Right lobe of liver (tissue), 6 donors: Measurements from ENCODE around the gene MBLAC1. TPM values are rescaled to one million over a fixed set of nuclear protein-coding genes. Genes with fewer than 3 reads are reported as not detected.

Source experiments
- ATAC-seq, 4 donors: fragments of 200-7000 bp; cut with Tn5 transposase; one replicate each; pipeline ENCODE4 v1.9.1; 2020; ENCODE audit warnings: mild to moderate bottlenecking in 4 of 4, moderate library complexity in 4 of 4
- DNase-seq, 3 donors: peaks; one replicate each; pipeline ENCODE4 v3.0.0-alpha.2; 2020
- H3K27ac ChIP-seq, 3 donors: fragments of 200-600 bp; one replicate each; pipeline ENCODE4 v1.8.0; 2022
- H3K27me3 ChIP-seq, 2 donors: fragments of 200-600 bp; one replicate each; pipeline ENCODE4 v1.8.0; 2022
- H3K36me3 ChIP-seq, 4 donors: fragments of 200-600 bp; sonication (generic) in 1 of 4; one replicate each; pipeline versions ENCODE4 v1.5.1 to v1.8.0; 2017 to 2022; ENCODE audit warnings: control low read depth in 1 of 4
- H3K4me1 ChIP-seq, 4 donors: fragments of 200-600 bp; sonication (generic) in 1 of 4; one replicate each; pipeline versions ENCODE4 v1.5.1 to v1.8.0; 2017 to 2022; ENCODE audit warnings: control low read depth in 1 of 4
- H3K4me3 ChIP-seq, 3 donors: fragments of 200-600 bp; one replicate each; pipeline ENCODE4 v1.8.0; 2022
- H3K9me3 ChIP-seq, 4 donors: fragments of 200-600 bp; sonication (generic) in 1 of 4; one replicate each; pipeline versions ENCODE4 v1.5.1 to v1.8.0; 2017 to 2022; ENCODE audit warnings: control low read depth in 1 of 4
- CTCF ChIP-seq, 4 donors: fragments of 200-600 bp in 3 of 4; fragments of 450-650 bp in 1 of 4; IDR thresholded peaks; one replicate each; pipeline versions ENCODE4 v1.5.1 to v1.8.0; 2016 to 2022; ENCODE audit warnings: antibody characterized with exemption in 4 of 4, mild to moderate bottlenecking in 2 of 4
- POLR2A ChIP-seq: fragments of 450-650 bp; IDR thresholded peaks from one replicate; pipeline ENCODE4 v1.6.1; 2017; ENCODE audit warnings: antibody characterized with exemption, mild to moderate bottlenecking
- WGBS: methylation state at CpG from one replicate; pipeline ENCODE4 v1.1.6; 2018; ENCODE audit warnings: low coverage, low lambda C conversion rate; ENCODE audit not compliant: insufficient coverage; ENCODE audit errors: missing lambda C conversion rate; 5-methylcytosine and 5-hydroxymethylcytosine counted together
- intact Hi-C, 2 donors: fragments of 100-400 bp; cut with DNase I; formaldehyde crosslinking; loops; one replicate each; pipeline versions ENCODE4 v1.11.2 to v1.14.1; 2022
- microRNA counts: library from miRNA; unstranded; fragments of <30 nt; microRNA quantifications from one replicate; lab custom pipeline; 2016
- microRNA-seq, 2 donors: library from miRNA; unstranded; fragments of <30 nt; microRNA quantifications; one replicate each; pipeline ENCODE4, GENCODE V29; 2019 to 2020
- small RNA-seq, 2 experiments: library from RNA; depleted of rRNA; stranded (forward); fragments of <200 nt; gene quantifications; one replicate each; pipeline ENCODE3, GENCODE V24; 2016
- total RNA-seq, 6 experiments: library from RNA; depleted of rRNA in 2 of 6; stranded (reverse); fragments of >200 nt in 2 of 6; fragmentation: NEBNext Ultra II Directional in 3 of 6; extraction: Animal tissue kit (Norgen Biotek cat#: 25700) in 3 of 6; gene quantifications; one replicate each; pipeline versions ENCODE4 v1.1.0 to v1.2.4, GENCODE V29; 2016 to 2023
- donor health status: DM: no; HTN: yes; CAD: no.
- donor health status: DM: no; HTN: no; CAD: no.
- donor health status: DM: no; HTN: no; CAD: no.
- donor health status: DM: no; HTN: yes; CAD: no.
- donor health status: DM: no; HTN: yes; CAD: no.

The MBLAC1 gene
- total RNA-seq, 6 experiments from 2014 or later: 0.35 to 2.7 (median 1.1) TPM

GRCh38 chr7:100177045-100178001, 50.6 kb downstream of the MBLAC1 start, which contains the start of the genes GPC2 and STAG3:
Gene GPC2 (minus strand): TSS chr7:100177381. CDS start chr7:100177199, 182 bp downstream.
Gene STAG3 (plus strand): TSS chr7:100177918. CDS start chr7:100180557, 2,639 bp downstream.
- peak; percentile 97 to 98 (median 98) for ATAC-seq
- Histone ChIP-seq H3K4me1 (no peaks in the 10 kb centered on the region), H3K4me3 (peak within 1 kb of the TSS; percentile 38 to 56 (median 39)), H3K36me3 (no peaks in the 10 kb centered on the region), H3K27ac (no peak within 1 kb of the TSS), H3K9me3 (no peaks in the 10 kb centered on the region), H3K27me3 (no peaks in the 10 kb centered on the region)
- WGBS: 4% methylated on average over 38 of the region's 78 CpGs
- DNase-seq: peak; percentile 93 to 96 (median 95)
- TF ChIP-seq CTCF (IDR thresholded peaks at IDR 0.05): no peak
- no peak for TF ChIP-seq POLR2A
- intact Hi-C loops: no loop called here

MicroRNA genes within 50 kb of the gene (microRNA counts, 767-probe panel; counts per million panel counts)
- microRNA hsa-miR-106b-5p (lab: Ali Mortazavi, UCI) (237 counts per million), microRNA hsa-miR-25-3p (lab: Ali Mortazavi, UCI) (11,671 counts per million, percentile 69 among the panel's probes with 10 or more counts), microRNA hsa-miR-93-5p (lab: Ali Mortazavi, UCI) (10,907 counts per million, percentile 62 among the panel's probes with 10 or more counts)

Small RNA genes within 50 kb of the gene (microRNA-seq; reads per million reads assigned to microRNA genes)
- 1,437 to 1,735 reads per million in 2 donors for gene MIR106B
- gene MIR25: 324 to 367 reads per million in 2 donors
- 0 reads per million in 2 donors for gene MIR4658
- gene MIR93: 2,572 to 2,897 reads per million in 2 donors

Small RNA genes within 50 kb of the gene (small RNA-seq; reads per million reads assigned to genes)
- gene MIR106B (37.4 to 50.3 reads per million in 2 experiments), gene MIR25 (1,113 to 1,627 reads per million in 2 experiments), gene MIR93 (83.9 to 121 reads per million in 2 experiments)

Other genes starting within 250 kb of the MBLAC1 start
- gene OR2AE1, start 249.9 kb upstream of the MBLAC1 start, total RNA-seq: not detected
- gene TRIM4, start 207.4 kb upstream of the MBLAC1 start, total RNA-seq: 10 to 100 TPM; 13.3 to 22.6 (median 16.3) TPM
- gene GJC3, start 197.3 kb upstream of the MBLAC1 start, total RNA-seq: under 1 TPM; 0.17 to 0.86 (median 0.44) TPM
- gene AZGP1, start 150.9 kb upstream of the MBLAC1 start, total RNA-seq: 1,000 to 10,000 TPM in 4 of 6 experiments, 100 to 1,000 TPM in 2; 762 to 2,105 (median 1,328) TPM
- gene ZKSCAN1, start 111.4 kb upstream of the MBLAC1 start, total RNA-seq: 100 to 1,000 TPM in 2 of 6 experiments, 10 to 100 TPM in 4; 24.5 to 147 (median 80.1) TPM
- gene ZSCAN21, start 77.2 kb upstream of the MBLAC1 start, total RNA-seq: 1 to 10 TPM; 4.3 to 8.1 (median 5.7) TPM
- gene ZNF3, start 45.2 kb upstream of the MBLAC1 start, total RNA-seq: 10 to 100 TPM in 5 of 6 experiments, 1 to 10 TPM in 1; 9.7 to 18.8 (median 14.0) TPM
- 10 to 100 TPM; 28.3 to 49.7 (median 42.7) TPM for gene COPS6, start 38.0 kb upstream of the MBLAC1 start, total RNA-seq
- 10 to 100 TPM; 12.6 to 25.9 (median 20.8) TPM for gene MCM7, start 25.6 kb upstream of the MBLAC1 start, total RNA-seq
- 1 to 10 TPM; 2.7 to 7.3 (median 4.3) TPM for gene AP4M1, start 25.3 kb upstream of the MBLAC1 start, total RNA-seq
- gene TAF6, start 7.6 kb upstream of the MBLAC1 start, total RNA-seq: 10 to 100 TPM; 11.1 to 27.2 (median 15.8) TPM
- 1 to 10 TPM; 2.9 to 4.9 (median 3.9) TPM for gene CNPY4, start 7.3 kb upstream of the MBLAC1 start, total RNA-seq
- gene LAMTOR4, start 22.0 kb downstream of the MBLAC1 start, total RNA-seq: 10 to 100 TPM; 35.8 to 66.6 (median 44.9) TPM
- 10 to 100 TPM in 4 of 6 experiments, 1 to 10 TPM in 2; 8.2 to 14.6 (median 10.3) TPM for gene TRAPPC14, start 31.8 kb downstream of the MBLAC1 start, total RNA-seq
- gene GAL3ST4, start 41.6 kb downstream of the MBLAC1 start, total RNA-seq: 1 to 10 TPM in 1 of 6 experiments, under 1 TPM in 4, not detected in 1; 0.12 to 1.1 (median 0.56) TPM
- under 1 TPM in 2 of 6 experiments, not detected in 4; 0.35 to 0.40 TPM for gene GPC2, start 50.4 kb downstream of the MBLAC1 start, total RNA-seq
- 1 to 10 TPM in 4 of 6 experiments, under 1 TPM in 2; 0.81 to 5.9 (median 4.4) TPM for gene STAG3, start 51.0 kb downstream of the MBLAC1 start, total RNA-seq
- under 1 TPM in 3 of 6 experiments, not detected in 3; 0.17 to 0.89 (median 0.37) TPM for gene PVRIG, start 93.0 kb downstream of the MBLAC1 start, total RNA-seq
- gene SPDYE3, start 180.7 kb downstream of the MBLAC1 start, total RNA-seq: not detected
- gene PILRB, start 231.2 kb downstream of the MBLAC1 start, total RNA-seq: 10 to 100 TPM; 12.0 to 36.2 (median 22.7) TPM
- 1 to 10 TPM; 1.4 to 7.1 (median 4.0) TPM for gene PILRA, start 246.5 kb downstream of the MBLAC1 start, total RNA-seq